HepG2 (cell line): Measurements from ENCODE around the gene CIBAR2. TPM values are rescaled to one million over a fixed set of nuclear protein-coding genes. Genes with fewer than 3 reads are reported as not detected.
A peak's percentile ranks its signal among the peaks of the same experiment; 100 is the strongest.

Source experiments
- ATF1 ChIP-seq: IDR thresholded peaks from 2 replicates; pipeline ENCODE4 v1.6.1; 2016; ENCODE audit warnings: mild to moderate bottlenecking, control low read depth
- BCL6 ChIP-seq: IDR thresholded peaks from 2 replicates; pipeline ENCODE4 v1.6.1; 2016; ENCODE audit warnings: missing genetic modification reagents, missing compliant biosample characterization
- CBX2 ChIP-seq, 2 experiments: fragments of 200-600 bp in 1 of 2; sonication (generic); formaldehyde crosslinking in 1 of 2; IDR thresholded peaks; 2 replicates each; pipeline versions ENCODE4 v1.7.0 to v1.8.1; 2018 to 2022; ENCODE audit warnings: low read depth in 2 of 2, low read length in 1 of 2, mild to moderate bottlenecking in 1 of 2, missing genetic modification reagents in 1 of 2
- HDAC1 ChIP-seq: sonication (generic); formaldehyde crosslinking; IDR thresholded peaks from 2 replicates; pipeline ENCODE4 v1.5.1; 2020; ENCODE audit warnings: mild to moderate bottlenecking, missing genetic modification reagents
- NCOA1 ChIP-seq: sonication (generic); formaldehyde crosslinking; IDR thresholded peaks from 2 replicates; pipeline ENCODE4 v1.9.0; 2021; ENCODE audit warnings: missing genetic modification reagents
- SNAPC5 ChIP-seq: sonication (generic); formaldehyde crosslinking; IDR thresholded peaks from 2 replicates; pipeline ENCODE4 v1.8.1; 2023; ENCODE audit warnings: mild to moderate bottlenecking, missing genetic modification reagents, borderline replicate concordance
- TARDBP ChIP-seq: sonication (generic); formaldehyde crosslinking; IDR thresholded peaks from 2 replicates; pipeline ENCODE4 v1.8.0; 2022; ENCODE audit warnings: mild to moderate bottlenecking, missing genetic modification reagents
- THRA ChIP-seq: sonication (generic); formaldehyde crosslinking; IDR thresholded peaks from 2 replicates; pipeline ENCODE4 v1.4.0; 2020; ENCODE audit warnings: missing genetic modification reagents, borderline replicate concordance
- ZFP90 ChIP-seq: sonication (generic); formaldehyde crosslinking; IDR thresholded peaks from 2 replicates; pipeline ENCODE4 v1.8.0; 2022; ENCODE audit warnings: missing genetic modification reagents, mild to moderate bottlenecking, inconsistent platforms, borderline replicate concordance
- ZNF224 ChIP-seq: sonication (generic); formaldehyde crosslinking; IDR thresholded peaks from 2 replicates; pipeline ENCODE4 v1.5.0; 2020; ENCODE audit warnings: mild to moderate bottlenecking, missing genetic modification reagents
- ZNF264 ChIP-seq: sonication (generic); formaldehyde crosslinking; IDR thresholded peaks from 2 replicates; pipeline ENCODE4 v1.4.0; 2020; ENCODE audit warnings: missing genetic modification reagents
- ZNF432 ChIP-seq: sonication (generic); formaldehyde crosslinking; IDR thresholded peaks from 2 replicates; pipeline ENCODE4 v1.5.0; 2020; ENCODE audit warnings: missing genetic modification reagents, mild to moderate bottlenecking, borderline replicate concordance
- ZNF772 ChIP-seq: sonication (generic); formaldehyde crosslinking; IDR thresholded peaks from 2 replicates; pipeline ENCODE4 v1.5.0; 2020; ENCODE audit warnings: mild to moderate bottlenecking, missing genetic modification reagents
- ZNF781 ChIP-seq: sonication (generic); formaldehyde crosslinking; IDR thresholded peaks from 2 replicates; pipeline ENCODE4 v1.5.1; 2020; ENCODE audit warnings: borderline replicate concordance, mild to moderate bottlenecking, missing genetic modification reagents; ENCODE audit errors: not compliant biosample characterization
- ZNF782 ChIP-seq: sonication (generic); formaldehyde crosslinking; IDR thresholded peaks from 2 replicates; pipeline ENCODE4 v1.4.0; 2020; ENCODE audit warnings: missing genetic modification reagents, mild to moderate bottlenecking, borderline replicate concordance
- polyA plus RNA-seq, 8 experiments: library from polyadenylated mRNA; depleted of rRNA in 3 of 8; stranded (reverse) in 7 of 8; unstranded in 1 of 8; fragments of >200 nt; fragmentation: Illumina TruSeq in 4 of 8; extraction: Trizol in 4 of 8; gene quantifications; 2 replicates each; pipeline versions ENCODE4 v1.2.1 to v1.2.3, GENCODE V29; 2011 to 2016; ENCODE audit warnings: low read depth in 4 of 8, missing spikeins in 1 of 8, mixed read lengths in 1 of 8; ENCODE audit not compliant: insufficient read depth in 1 of 8
- total RNA-seq, 5 experiments: library from RNA; depleted of rRNA; stranded (reverse); fragments of >200 nt; fragmentation: Illumina TruSeq; extraction: Trizol; gene quantifications; 2 replicates each; pipeline ENCODE4 v1.2.3, GENCODE V29; 2016; ENCODE audit warnings: low read depth in 1 of 5
- TF ChIP-seq, protein P1 (sequence below): sonication (generic); formaldehyde crosslinking; IDR thresholded peaks from 2 replicates; pipeline ENCODE4 v1.5.1; 2020; ENCODE audit warnings: missing genetic modification reagents, mild to moderate bottlenecking, borderline replicate concordance
- TF ChIP-seq, protein P2 (sequence below): sonication (generic); formaldehyde crosslinking; IDR thresholded peaks from 2 replicates; pipeline ENCODE4 v1.4.0; 2020; ENCODE audit warnings: missing genetic modification reagents
- TF ChIP-seq, protein P3 (sequence below): IDR thresholded peaks from 2 replicates; pipeline ENCODE4 v1.6.1; 2016; ENCODE audit warnings: low read depth, missing genetic modification reagents, missing compliant biosample characterization

CIBAR2 gene
- total and polyA plus RNA-seq, 2 of the 13 experiments (the other 11 are each of a cell fraction or from before 2014, with no cell fraction given), result not detected

GRCh38 chr16:85114909-85115567, 2.8 kb upstream of the CIBAR2 start (continued):
- TF ChIP-seq ATF1 (CRISPR knock-in tag) (no peak), ZNF432 (CRISPR knock-in tag) (no peak), HDAC1 (CRISPR knock-in tag) (peak; percentile 35), THRA (CRISPR knock-in tag) (peak; percentile 79), BCL6 (CRISPR knock-in tag) (no peak), ZNF772 (CRISPR knock-in tag) (peak; percentile 75), TARDBP (CRISPR knock-in tag) (peak; percentile 85), ZNF224 (CRISPR knock-in tag) (peak; percentile 62; the same call in 1 of the 2 replicates), CBX2 (IDR thresholded peaks at IDR 0.05; ENCODE audit: low read depth, low read length) (no peak), CBX2 (CRISPR knock-in tag; IDR thresholded peaks at IDR 0.05; ENCODE audit: low read depth) (no peak), NCOA1 (CRISPR knock-in tag) (no peak), ZFP90 (CRISPR knock-in tag) (0 out of 2 replicates have a peak, but pooled peaks have one; percentile 69), SNAPC5 (CRISPR knock-in tag) (no peak), ZNF782 (CRISPR knock-in tag) (peak; percentile 34; the same call in 1 of the 2 replicates), ZNF264 (CRISPR knock-in tag) (no peak), ZNF781 (peak; percentile 68)
- TF ChIP-seq, protein P1, sequence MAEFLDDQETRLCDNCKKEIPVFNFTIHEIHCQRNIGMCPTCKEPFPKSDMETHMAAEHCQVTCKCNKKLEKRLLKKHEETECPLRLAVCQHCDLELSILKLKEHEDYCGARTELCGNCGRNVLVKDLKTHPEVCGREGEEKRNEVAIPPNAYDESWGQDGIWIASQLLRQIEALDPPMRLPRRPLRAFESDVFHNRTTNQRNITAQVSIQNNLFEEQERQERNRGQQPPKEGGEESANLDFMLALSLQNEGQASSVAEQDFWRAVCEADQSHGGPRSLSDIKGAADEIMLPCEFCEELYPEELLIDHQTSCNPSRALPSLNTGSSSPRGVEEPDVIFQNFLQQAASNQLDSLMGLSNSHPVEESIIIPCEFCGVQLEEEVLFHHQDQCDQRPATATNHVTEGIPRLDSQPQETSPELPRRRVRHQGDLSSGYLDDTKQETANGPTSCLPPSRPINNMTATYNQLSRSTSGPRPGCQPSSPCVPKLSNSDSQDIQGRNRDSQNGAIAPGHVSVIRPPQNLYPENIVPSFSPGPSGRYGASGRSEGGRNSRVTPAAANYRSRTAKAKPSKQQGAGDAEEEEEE (CRISPR knock-in tag), result no peak
- TF ChIP-seq, protein P2, sequence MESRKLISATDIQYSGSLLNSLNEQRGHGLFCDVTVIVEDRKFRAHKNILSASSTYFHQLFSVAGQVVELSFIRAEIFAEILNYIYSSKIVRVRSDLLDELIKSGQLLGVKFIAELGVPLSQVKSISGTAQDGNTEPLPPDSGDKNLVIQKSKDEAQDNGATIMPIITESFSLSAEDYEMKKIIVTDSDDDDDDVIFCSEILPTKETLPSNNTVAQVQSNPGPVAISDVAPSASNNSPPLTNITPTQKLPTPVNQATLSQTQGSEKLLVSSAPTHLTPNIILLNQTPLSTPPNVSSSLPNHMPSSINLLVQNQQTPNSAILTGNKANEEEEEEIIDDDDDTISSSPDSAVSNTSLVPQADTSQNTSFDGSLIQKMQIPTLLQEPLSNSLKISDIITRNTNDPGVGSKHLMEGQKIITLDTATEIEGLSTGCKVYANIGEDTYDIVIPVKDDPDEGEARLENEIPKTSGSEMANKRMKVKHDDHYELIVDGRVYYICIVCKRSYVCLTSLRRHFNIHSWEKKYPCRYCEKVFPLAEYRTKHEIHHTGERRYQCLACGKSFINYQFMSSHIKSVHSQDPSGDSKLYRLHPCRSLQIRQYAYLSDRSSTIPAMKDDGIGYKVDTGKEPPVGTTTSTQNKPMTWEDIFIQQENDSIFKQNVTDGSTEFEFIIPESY, result peak; percentile 85
- TF ChIP-seq, protein P3, sequence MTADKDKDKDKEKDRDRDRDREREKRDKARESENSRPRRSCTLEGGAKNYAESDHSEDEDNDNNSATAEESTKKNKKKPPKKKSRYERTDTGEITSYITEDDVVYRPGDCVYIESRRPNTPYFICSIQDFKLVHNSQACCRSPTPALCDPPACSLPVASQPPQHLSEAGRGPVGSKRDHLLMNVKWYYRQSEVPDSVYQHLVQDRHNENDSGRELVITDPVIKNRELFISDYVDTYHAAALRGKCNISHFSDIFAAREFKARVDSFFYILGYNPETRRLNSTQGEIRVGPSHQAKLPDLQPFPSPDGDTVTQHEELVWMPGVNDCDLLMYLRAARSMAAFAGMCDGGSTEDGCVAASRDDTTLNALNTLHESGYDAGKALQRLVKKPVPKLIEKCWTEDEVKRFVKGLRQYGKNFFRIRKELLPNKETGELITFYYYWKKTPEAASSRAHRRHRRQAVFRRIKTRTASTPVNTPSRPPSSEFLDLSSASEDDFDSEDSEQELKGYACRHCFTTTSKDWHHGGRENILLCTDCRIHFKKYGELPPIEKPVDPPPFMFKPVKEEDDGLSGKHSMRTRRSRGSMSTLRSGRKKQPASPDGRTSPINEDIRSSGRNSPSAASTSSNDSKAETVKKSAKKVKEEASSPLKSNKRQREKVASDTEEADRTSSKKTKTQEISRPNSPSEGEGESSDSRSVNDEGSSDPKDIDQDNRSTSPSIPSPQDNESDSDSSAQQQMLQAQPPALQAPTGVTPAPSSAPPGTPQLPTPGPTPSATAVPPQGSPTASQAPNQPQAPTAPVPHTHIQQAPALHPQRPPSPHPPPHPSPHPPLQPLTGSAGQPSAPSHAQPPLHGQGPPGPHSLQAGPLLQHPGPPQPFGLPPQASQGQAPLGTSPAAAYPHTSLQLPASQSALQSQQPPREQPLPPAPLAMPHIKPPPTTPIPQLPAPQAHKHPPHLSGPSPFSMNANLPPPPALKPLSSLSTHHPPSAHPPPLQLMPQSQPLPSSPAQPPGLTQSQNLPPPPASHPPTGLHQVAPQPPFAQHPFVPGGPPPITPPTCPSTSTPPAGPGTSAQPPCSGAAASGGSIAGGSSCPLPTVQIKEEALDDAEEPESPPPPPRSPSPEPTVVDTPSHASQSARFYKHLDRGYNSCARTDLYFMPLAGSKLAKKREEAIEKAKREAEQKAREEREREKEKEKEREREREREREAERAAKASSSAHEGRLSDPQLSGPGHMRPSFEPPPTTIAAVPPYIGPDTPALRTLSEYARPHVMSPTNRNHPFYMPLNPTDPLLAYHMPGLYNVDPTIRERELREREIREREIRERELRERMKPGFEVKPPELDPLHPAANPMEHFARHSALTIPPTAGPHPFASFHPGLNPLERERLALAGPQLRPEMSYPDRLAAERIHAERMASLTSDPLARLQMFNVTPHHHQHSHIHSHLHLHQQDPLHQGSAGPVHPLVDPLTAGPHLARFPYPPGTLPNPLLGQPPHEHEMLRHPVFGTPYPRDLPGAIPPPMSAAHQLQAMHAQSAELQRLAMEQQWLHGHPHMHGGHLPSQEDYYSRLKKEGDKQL (CRISPR knock-in tag), result no peak
